Frontal cortex (tissue), 4 donors: ENCODE data around the gene APOL1. TPM values are rescaled to one million over a fixed set of nuclear protein-coding genes. Genes with fewer than 3 reads are reported as not detected.
"Not testable (repeated sequence)": the region's sequence is repeated elsewhere in the genome, so short reads cannot be mapped to it uniquely, and the experiment has no call there.

ENCODE experiments used
- DNase-seq, 2 donors: peaks; one replicate each; pipeline ENCODE4 v3.0.0; 2012; ENCODE audit warnings: low spot score in 2 of 2
- FAIRE-seq: peaks from 2 replicates; lab custom pipeline; 2012; peaks lifted over from hg19 to GRCh38; lab: Jason Lieb, UNC
- total RNA-seq: library from RNA; depleted of rRNA; stranded (reverse); fragments of >200 nt; gene quantifications from one replicate; pipeline ENCODE4 v1.2.3, GENCODE V29; 2014
- donor health status: control.
- donor health status: control.
- donor health status: control.

APOL1 gene
- total RNA-seq, 1 donor from 2014 or later: 1.2 TPM

DNA sequence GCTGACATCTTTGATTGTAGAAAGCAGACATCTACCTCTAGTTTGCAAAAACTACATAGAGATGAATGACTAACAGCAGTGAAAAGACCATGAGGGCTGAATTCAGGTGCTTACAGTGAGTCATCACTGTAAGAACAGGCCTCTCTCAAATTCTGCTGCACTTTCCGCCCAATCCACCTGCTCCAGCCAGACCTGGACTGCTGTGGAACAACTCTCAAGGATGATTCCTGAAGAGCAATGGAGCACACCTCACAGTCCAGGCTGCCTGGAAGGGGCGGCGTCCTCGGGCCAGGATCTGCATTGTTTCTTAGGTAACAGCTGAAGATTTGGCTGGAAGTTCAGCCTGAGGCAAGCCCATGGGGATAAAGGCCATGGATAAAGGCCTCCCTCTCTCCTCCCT, 28.7 kb upstream of the APOL1 start:
- no peak for FAIRE-seq

DNA sequence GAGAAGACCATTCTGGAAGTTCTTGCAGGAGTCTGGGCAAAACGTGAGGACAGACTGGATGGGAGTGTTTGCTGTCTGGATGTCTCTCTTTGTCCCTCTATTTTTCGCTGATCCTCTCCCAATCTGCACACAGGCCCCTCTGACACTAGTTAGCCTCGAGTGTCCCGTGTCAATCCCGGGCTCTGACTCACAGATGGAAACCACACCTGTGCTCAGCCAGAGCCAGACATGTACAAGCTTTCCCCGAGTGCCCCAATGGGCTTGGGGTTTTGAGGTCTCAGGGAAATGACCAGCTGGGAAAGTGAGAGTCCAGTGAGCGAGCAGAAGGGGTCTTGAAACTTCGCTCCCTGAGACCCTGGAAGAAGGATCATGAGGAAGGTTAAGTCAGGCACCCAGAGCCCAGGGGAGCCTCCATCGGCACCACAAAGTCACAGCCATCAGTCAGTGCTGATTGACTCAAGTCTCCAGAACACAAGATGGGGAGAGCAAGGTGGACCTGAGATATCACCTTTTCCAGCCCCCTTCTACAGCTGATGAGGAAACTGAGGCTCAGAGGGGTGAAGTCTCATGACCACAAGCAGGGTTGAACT, 27.5 kb upstream of the APOL1 start:
- FAIRE-seq: no peak
- no peak for DNase-seq

More for the DNA sequence above, 28.7 kb upstream of the APOL1 start:
- DNase-seq: no peak

DNA sequence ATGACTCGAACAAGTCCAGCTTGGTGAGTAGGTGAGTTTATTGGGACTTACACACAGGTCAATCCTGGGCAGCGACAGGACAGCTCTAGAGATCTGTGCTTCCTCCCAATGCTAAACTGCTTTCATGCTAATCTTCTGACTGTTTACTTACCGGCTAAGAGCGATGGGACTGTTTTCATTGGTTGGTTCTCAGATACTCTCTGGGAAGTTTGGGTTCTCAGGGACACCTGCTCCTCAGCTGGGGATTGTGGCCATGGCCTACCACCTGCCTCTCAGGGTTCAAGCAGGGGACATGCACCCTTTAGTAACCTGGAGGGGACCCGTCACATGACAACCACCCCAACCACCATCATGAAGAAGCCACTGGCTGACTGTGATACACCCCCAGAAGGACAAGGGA, 26.7 kb upstream of the APOL1 start:
- DNase-seq (no peak), FAIRE-seq (no peak)

DNA sequence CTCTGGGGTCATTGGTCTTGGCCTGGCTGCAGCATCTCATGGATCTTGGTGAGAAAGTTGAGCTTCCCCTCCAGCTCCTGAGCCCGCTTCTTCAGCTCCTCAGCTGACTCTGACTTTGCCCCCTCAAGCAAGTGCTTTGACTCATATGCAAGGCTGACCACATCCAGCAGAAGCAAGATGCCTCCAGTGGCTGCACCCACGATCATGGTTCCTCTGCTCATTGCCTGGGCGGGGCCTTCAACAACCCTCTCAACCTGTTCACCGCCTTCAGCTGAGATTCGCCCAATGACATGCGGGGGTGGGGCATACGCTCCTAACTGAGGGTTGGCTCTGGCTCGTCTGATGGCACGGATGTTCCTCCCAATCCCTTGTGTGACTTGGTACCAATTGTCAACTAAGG, 25.5 kb upstream of the APOL1 start:
- DNase-seq (no peak), FAIRE-seq (no peak)

DNA sequence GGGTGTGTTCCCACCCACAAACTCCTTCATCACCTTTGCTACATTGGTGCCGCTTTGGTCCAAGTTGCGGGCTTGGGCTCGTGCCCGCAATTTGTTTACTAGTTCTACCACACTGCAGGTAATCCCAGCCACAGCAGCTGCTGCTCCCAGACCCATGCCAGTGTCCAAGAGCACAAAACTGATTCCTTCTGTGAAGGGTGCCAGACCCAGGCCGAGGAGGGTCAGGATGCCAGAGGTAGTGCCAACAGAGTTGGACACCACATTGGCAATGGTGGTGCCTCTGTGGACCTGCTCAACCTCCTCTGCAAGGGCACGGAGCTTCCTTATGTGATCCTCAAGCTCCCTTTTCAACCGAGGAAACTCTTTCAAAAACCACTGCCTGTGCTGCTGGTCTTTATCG, 25.1 kb upstream of the APOL1 start:
- no peak for DNase-seq

DNA sequence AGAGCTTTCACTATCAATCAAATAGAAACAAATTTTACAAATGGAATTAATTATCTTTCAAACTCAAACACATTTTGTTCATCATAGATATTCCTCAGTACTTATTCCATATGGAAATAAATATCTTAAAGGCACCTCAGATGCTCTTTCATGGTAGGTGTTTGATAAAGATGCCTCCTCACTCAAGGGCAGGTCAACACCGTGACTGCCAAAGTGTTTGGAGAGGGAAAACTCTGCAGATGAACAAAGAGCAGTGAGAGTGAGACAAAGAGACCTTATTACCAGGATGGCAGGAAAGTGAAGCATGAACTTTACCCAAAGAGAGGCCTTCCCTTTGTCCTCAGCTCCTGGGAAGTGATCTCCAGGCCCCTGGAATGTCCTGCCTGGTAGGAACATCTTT, 24.6 kb upstream of the APOL1 start:
- not testable (repeated sequence) for FAIRE-seq, DNase-seq

More for the DNA sequence above, 25.1 kb upstream of the APOL1 start:
- no peak for FAIRE-seq

DNA sequence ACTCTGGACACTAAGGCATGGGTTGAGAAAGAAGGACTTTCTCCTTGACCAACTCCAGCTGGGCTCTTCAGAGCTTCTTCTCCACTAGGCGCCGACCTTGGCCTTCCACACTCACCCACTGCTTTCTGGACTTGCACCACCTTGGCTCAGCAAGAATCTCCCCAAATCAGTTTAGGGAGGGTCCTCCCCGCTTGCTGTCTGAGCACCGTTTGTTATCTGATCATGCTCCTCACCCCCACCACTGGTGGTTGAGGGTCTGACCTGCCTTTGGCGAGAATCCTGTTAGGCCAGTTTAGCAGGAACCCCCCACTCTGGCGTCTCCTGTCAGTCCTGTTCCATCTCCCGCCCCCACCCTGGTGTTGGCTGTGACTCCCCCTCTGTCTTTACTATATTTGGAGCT, 24.0 kb upstream of the APOL1 start:
- no peak for DNase-seq
- no peak for FAIRE-seq

DNA sequence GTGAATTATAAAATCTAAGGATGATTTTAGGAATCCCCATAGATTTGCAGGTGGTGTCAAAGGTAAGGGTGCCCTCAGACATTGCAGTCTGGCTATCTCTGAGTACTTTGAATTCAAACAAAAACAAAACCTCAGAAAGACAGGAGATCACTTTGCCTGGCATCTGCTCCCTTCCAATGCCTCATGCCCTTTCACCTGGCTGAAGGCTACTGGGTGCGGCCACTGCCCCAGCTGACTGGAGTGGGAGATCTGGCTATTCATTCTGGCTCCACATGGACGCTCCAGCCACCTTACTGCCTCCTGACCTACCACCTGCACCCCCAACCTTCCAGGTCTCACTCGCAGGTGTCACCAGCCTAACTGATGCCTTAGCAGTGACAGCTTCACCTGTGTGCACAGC, 23.3 kb upstream of the APOL1 start:
- FAIRE-seq, DNase-seq: not testable (repeated sequence)

DNA sequence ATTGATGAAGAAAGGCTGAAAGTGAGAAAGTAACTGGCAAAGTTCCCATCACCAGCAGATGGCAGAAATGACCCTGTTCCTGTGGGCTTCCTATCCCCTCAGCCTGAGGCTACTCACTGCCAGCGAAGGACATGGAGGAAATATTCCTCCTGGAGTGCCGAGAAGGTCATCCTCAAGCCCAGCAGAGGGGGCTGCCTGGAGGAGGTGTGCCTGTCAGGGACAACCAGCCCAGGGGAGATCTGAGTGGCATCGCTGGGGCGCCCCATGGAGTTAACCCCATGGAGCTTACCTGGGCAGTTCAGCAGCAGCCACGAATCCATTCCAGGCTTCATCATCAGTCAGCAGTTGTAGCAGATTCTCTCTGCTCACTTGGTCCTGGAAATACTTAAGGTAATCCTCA, 21.9 kb upstream of the APOL1 start:
- FAIRE-seq, DNase-seq: not testable (repeated sequence)

DNA sequence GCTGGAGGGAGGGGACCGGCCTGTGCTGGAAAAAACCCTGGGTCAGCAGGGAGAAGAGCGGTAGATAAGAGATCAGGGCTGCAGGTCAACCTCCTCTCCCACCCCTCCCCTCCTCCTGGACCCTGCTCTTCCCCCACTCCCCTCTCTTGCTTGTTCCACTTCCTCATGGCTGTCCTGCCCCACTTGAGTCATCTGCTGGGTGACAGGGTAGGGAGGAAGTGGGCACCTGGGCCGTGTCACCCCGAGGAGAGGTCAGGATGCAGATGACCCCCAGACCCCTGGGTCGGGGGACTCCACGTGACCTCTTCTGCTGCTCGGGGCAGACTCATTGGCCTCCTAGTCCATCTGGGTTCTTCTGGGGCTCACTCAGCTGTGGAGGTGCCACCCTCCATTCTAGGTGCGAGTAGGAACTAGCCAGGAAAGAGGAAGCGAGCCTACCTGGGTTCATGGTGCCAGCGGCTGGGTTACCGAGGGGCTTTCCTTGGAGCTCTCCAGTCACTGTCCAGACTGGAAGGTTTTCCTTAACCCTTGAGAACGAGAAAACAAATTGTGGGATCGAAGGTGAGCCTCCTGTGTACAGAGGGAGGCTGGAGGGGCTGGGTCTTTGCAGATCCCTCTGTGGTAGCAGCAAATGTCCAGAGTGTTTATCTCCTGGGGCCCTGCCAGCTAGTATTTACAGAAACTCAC, 20.1 kb upstream of the APOL1 start:
- FAIRE-seq (no peak), DNase-seq (no peak)

DNA sequence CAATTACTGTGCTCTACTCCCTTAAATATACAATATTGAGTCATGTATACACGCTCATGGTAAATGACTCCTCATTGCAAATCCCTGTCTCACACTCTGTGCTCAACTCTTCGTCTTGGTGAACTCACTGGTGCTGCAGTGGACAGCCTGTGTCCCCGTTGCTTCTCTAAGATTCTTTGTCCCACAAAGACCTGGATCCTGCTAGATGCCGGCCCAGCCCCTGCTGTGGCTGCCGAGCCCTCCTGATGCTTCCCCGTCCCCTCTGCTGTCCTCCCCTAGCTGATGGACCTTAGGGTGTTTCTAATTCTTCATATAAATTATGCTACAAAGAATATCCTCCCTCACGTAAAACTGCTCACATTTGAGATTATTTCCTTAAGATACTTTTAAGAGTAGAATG, 19.1 kb upstream of the APOL1 start:
- FAIRE-seq: no peak
- no peak for DNase-seq

DNA sequence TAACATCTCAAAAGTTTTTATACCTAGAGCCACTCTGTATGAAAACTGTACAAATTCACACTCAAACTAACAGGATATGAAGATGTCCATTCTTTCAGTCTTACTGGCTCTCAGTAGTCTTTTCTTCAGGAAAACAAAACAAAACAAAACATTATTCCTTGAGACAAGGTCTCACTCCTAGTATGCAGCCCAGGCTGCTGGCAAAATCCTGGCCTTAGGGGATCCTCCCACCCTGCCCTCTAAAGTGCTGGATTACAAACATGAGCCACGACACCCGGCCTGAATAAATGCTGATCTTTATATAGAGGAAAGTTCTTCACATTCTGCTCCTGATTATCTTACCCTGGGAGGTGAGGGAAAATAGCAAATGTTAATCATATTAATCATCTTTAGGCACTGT, 18.7 kb upstream of the APOL1 start:
- FAIRE-seq: no peak
- no peak for DNase-seq

DNA sequence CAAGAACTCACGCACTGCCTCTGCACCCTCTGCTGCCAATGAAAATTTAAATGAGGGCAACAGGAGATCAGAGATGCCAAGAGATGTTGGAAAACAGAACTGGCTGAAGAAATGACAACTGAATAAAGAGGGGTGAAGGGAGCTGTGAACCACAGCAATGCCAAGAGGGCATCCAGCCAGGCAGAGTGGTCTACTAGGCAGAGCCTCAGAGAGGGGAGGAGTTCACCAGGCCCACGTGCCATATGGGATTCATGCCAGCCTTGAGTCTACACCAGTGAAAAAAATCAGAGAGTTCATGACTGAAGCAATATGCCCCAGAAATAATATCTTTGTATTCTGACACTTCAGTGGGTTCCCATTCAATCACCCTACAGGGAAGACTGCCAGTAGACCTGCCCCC, 18.0 kb upstream of the APOL1 start:
- DNase-seq: no peak

DNA sequence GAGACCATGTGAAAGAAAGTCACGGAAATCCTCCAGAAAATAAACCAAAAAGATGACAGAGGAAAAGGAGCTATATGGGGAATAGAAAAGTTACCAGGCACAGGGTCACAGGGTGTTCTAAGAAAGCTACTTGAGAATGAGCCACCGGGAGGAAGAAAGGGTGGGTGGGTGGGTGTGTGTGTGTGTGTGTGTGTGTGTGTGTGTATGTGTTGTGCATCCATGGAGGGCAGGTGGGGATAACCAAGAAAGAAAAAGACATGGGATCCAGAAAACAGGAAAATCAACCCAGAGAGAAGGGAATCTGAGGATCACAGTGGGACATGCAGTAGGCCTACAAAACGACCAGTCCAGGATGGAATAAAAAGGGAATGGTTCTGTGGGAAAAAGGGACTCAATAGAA, 17.3 kb upstream of the APOL1 start:
- DNase-seq (no peak), FAIRE-seq (no peak)

More for the DNA sequence above, 18.0 kb upstream of the APOL1 start:
- no peak for FAIRE-seq

DNA sequence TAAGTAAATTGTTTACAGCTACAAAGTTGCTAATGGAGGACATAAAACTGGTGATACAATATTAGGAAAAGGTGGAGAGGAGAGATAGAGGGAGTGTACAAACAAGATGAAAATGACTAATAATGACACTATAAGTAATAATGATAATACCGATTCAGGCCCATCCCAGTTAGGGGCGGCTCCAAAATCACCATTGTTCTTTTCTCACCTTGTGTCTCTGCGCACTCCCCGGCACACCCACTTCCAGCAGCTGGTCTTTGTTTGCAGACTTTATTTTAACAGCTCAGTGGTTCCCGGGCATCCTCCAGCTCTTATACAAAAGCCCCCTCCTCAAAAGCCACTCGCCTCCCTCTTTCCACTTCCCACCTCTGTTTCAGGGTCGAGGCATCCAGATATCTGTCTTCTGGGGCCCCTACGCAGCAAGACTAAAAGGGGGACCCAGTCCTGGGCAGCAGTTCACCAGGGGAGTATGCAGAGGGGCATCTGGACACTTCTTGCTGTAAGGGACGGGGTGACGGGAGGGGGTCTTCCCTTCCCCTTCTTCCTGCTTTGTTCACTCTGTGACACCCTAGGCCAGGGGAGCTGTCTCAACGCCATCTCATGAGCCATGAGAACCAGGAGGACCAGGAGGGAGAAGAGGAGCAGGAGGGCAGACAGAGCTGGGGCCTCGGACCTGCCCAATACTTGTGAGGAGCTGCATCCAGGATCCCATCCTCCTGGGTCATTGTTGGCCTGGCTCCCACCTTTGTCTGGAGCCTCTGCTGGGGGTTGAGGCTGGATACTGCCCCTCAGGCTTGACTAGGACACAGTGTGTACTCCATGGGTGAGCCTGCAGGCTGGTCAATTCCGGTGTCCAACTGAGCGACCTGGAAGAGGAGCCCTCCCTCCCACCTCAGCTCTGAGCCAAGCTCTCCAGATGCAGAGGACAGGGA, 16.3 kb upstream of the APOL1 start:
- no peak for FAIRE-seq

DNA sequence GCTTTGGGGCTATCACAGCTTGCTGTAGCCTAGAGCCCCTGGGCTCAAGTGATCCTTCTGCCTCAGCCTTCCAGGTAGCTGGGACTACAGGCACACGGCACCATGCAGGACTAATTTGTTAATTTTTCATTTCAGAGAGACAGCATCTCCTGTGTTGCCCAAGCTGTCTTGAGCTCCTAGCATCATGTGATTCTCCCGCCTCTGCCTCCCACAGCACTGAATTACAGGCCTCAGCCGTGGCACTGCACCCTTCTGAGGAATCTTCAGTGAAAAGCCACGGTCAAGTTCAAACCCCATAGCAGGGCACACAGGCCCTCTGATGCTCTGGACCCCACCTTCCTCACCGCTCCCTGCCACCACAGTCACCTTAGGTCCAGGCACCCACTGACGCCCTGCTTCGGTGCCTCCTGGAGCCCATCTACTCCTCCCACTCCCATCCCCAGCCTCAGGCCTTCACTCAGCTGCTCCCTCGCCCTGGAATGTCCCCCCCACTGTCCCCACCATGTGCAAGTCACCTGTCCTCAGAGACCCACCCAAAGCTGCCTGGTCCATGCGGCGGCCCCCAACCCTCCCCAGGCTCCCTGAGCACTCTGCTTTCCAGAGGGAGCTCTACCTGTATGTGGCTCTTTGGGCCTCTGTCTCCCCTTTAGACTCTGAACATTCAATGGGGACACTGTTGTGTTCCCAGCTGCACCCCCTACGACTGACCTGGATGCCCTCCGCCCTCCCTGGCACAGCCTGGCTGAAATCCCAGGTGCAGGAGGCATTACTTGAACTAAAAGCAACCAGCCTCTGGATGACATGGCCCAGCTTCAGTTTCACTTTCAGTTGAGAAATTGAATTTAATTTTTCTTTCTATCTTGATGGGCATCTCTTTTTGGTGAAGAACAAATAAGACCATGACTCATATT, 15.2 kb upstream of the APOL1 start:
- DNase-seq: no peak
- FAIRE-seq: no peak

More for the DNA sequence above, 16.3 kb upstream of the APOL1 start:
- DNase-seq: no peak

DNA sequence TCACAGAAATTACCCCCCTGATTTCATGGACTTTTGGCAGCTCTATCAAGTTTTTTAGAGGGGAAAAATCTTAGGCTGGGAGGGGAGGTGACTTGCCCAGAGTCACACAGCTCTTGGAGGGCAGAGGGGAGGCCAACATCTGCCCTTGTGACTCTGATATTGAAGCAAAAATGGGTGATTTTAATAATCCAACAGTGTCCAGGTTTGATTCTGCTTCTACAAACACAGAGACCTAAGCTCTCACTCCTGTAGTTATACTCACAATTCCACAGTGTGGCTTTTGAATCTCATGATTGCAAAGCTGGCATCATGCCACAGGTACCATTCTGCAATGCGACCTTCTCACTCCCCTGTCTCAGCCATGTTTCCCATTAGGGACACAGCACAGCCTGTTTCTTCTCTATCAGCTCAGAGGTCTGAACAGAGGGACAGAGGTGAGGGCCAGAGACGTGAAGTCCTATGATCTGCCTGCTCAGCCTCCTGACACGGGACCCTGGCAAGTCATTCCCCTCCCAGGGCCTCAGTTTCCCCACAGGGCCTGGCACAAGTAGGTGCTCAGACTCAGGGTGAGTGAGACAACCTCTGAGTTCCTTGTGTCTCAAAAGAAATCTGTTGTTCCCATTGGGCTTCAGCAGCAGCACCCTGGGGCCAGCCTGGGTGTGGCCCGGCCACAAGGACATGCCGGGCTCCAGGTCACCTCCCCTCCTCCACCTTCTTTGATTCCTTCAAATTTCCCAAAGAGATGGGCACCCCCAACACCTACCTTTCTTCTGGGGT, 14.4 kb upstream of the APOL1 start:
- no peak for FAIRE-seq
- no peak for DNase-seq

DNA sequence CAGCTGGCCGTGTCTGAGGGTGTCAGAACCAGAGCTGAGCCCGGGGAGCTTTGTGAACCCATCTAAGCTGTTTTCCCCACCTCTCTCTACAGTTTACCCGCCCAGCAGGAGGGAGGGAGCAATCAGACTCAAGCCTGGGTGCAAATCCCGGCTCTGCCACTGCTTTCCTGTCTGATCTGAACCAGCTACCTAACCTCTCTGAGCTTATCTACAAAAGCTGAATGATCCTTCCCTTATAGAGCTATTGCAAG, 13.9 kb upstream of the APOL1 start:
- FAIRE-seq: no peak

More for the DNA sequence above, 13.9 kb upstream of the APOL1 start:
- no peak for DNase-seq
